Activated CD4-positive, alpha-beta T cell treated with anti-CD3 and anti-CD28 coated beads, Interleukin-2, amount 50 U/mL, for 1 hour (primary cell): ENCODE results near the gene HOXC11.

Source experiments
- DNase-seq: peaks from one replicate; pipeline ENCODE4 v3.0.0-alpha.2; 2020

Gene HOXC11

GRCh38 chr12:53944209-53944608, 28.7 kb upstream of the HOXC11 start:
- DNase-seq, result no peak

- no peak for DNase-seq
These were observed 27.7 kb upstream of the HOXC11 start for GRCh38 chr12:53944907-53945847.

- no peak for DNase-seq
These were observed 25.2 kb upstream of the HOXC11 start for GRCh38 chr12:53947743-53948142.

- DNase-seq, result no peak
These were observed 24.0 kb upstream of the HOXC11 start for GRCh38 chr12:53948650-53949593.

GRCh38 chr12:53949631-53950436, 23.1 kb upstream of the HOXC11 start:
- no peak for DNase-seq

GRCh38 chr12:53950437-53950773, 22.5 kb upstream of the HOXC11 start:
- DNase-seq, result no peak

GRCh38 chr12:53950789-53951576, 21.9 kb upstream of the HOXC11 start:
- no peak for DNase-seq

GRCh38 chr12:53951577-53952334, 21.2 kb upstream of the HOXC11 start:
- no peak for DNase-seq

GRCh38 chr12:53952335-53952694, 20.6 kb upstream of the HOXC11 start:
- DNase-seq, result no peak

- DNase-seq, result no peak
These were observed 19.8 kb upstream of the HOXC11 start for GRCh38 chr12:53952871-53953734.

- DNase-seq, result no peak
These were observed 18.9 kb upstream of the HOXC11 start for GRCh38 chr12:53953831-53954693.

- DNase-seq, result no peak
These were observed 18.3 kb upstream of the HOXC11 start, which contains the start of gene HOXC12 for GRCh38 chr12:53954694-53955035. HOXC12 (plus strand) TSS chr12:53954903; CDS start chr12:53954930, 27 bp downstream.

- DNase-seq, result no peak
These were observed 17.7 kb upstream of the HOXC11 start for GRCh38 chr12:53955036-53955775.

GRCh38 chr12:53955776-53956250, 17.1 kb upstream of the HOXC11 start:
- no peak for DNase-seq

GRCh38 chr12:53956251-53956887, 16.6 kb upstream of the HOXC11 start:
- no peak for DNase-seq

- DNase-seq, result no peak
These were observed 15.9 kb upstream of the HOXC11 start for GRCh38 chr12:53956914-53957536.

- DNase-seq, result no peak
These were observed 14.8 kb upstream of the HOXC11 start for GRCh38 chr12:53958128-53958527.
